Activated CD8-positive, alpha-beta T cell treated with anti-CD3 and anti-CD28 coated beads for 36 hours (primary cell): ENCODE data around the gene TNRC6C. TPM values are rescaled to one million over a fixed set of nuclear protein-coding genes. Genes with fewer than 3 reads are reported as not detected.

ENCODE experiments used
- ATAC-seq: fragments of 200-7000 bp; cut with Tn5 transposase; one replicate; pipeline ENCODE4 v1.10.0; 2021; ENCODE audit warnings: mild to moderate bottlenecking, moderate library complexity
- CTCF ChIA-PET: fragments of 350-600 bp; sonication (Branson Sonifier 250); formaldehyde crosslinking; loops from one replicate; lab custom pipeline; 2021; ENCODE audit warnings: antibody characterized with exemption; lab: Charles Lee
- POLR2A ChIA-PET: fragments of 350-600 bp; sonication (Branson Sonifier 250); formaldehyde crosslinking; loops from one replicate; lab custom pipeline; 2021; ENCODE audit warnings: antibody characterized with exemption; lab: Charles Lee
- DNase-seq: peaks from one replicate; pipeline ENCODE4 v3.0.0-alpha.2; 2020
- H3K27ac Mint-ChIP-seq: one replicate; pipeline ENCODE4 v1.8.0; 2021; ENCODE audit warnings: mild to moderate bottlenecking, mixed read lengths
- H3K27me3 Mint-ChIP-seq: one replicate; pipeline ENCODE4 v1.8.0; 2021; ENCODE audit warnings: mixed read lengths
- H3K36me3 Mint-ChIP-seq: one replicate; pipeline ENCODE4 v1.8.0; 2021; ENCODE audit warnings: low read depth, mixed read lengths
- H3K4me1 Mint-ChIP-seq: one replicate; pipeline ENCODE4 v1.8.0; 2021; ENCODE audit warnings: low read depth, mixed read lengths
- H3K4me3 Mint-ChIP-seq: one replicate; pipeline ENCODE4 v1.8.0; 2021; ENCODE audit warnings: mild to moderate bottlenecking, moderate library complexity, mixed read lengths
- H3K9me3 Mint-ChIP-seq: one replicate; pipeline ENCODE4 v1.8.0; 2021; ENCODE audit warnings: mixed read lengths
- CTCF ChIP-seq: fragments of 200-600 bp; IDR thresholded peaks from one replicate; pipeline ENCODE4 v1.8.0; 2022; ENCODE audit warnings: antibody characterized with exemption, mild to moderate bottlenecking
- intact Hi-C: fragments of 100-400 bp; cut with micrococcal nuclease; formaldehyde crosslinking; loops from one replicate; pipeline ENCODE4 v1.10.0; 2022
- total RNA-seq, 2 experiments: library from RNA; stranded (reverse); gene quantifications; one replicate each; pipeline ENCODE4 v1.2.3, GENCODE V29; 2021

TNRC6C gene
- total RNA-seq, 2 experiments from 2014 or later = 26.4 to 26.6 TPM

GRCh38 chr17:78129351-78130089 is 171.0 kb downstream of the TNRC6C start:
- peak overlapping the region; percentile 78 for H3K4me3 Mint-ChIP-seq
- H3K4me1 Mint-ChIP-seq = peaks cover 38% of the 10 kb centered on the region
- intact Hi-C loops = no loop called here
- peaks cover 48% of the 10 kb centered on the region for H3K36me3 Mint-ChIP-seq
- H3K27ac Mint-ChIP-seq = peak overlapping the region; percentile 97
- no peak for TF ChIP-seq CTCF
- POLR2A ChIA-PET = interaction anchor here (0.6 to 19.2 kb wide), 8 partner anchors 3 to 124 kb away, joined by 3 to 335 read pairs (median 4); partner anchors contain the start of genes C17orf99, TMC6 and TMC8
- DNase-seq (peak; percentile 79), ATAC-seq (no peak)
- CTCF ChIA-PET = interaction anchor here (1.3 to 3.6 kb wide), 3 partner anchors 17 to 122 kb away, joined by 5 to 20 read pairs (median 10); no protein-coding TSS in a partner anchor
- no peaks in the 10 kb centered on the region for H3K9me3 Mint-ChIP-seq
- H3K27me3 Mint-ChIP-seq = no peaks in the 10 kb centered on the region

- H3K4me1 Mint-ChIP-seq = peaks cover 42% of the 10 kb centered on the region
- no peaks in the 10 kb centered on the region for H3K27me3 Mint-ChIP-seq
- intact Hi-C loops = no loop called here
- DNase-seq (peak; percentile 45), ATAC-seq (no peak)
- H3K4me3 Mint-ChIP-seq = peak overlapping the region; percentile 78
- H3K27ac Mint-ChIP-seq = peak overlapping the region; percentile 97
- no peaks in the 10 kb centered on the region for H3K9me3 Mint-ChIP-seq
- ChIA-PET CTCF (interaction anchor here (1.3 to 3.6 kb wide), 3 partner anchors 17 to 121 kb away, joined by 5 to 20 read pairs (median 10); no protein-coding TSS in a partner anchor), POLR2A (interaction anchor here (1.0 to 19.2 kb wide), 9 partner anchors 3 to 254 kb away, joined by 3 to 335 read pairs (median 5); partner anchors contain the start of genes C17orf99, TMC6, TMC8 and TNRC6C)
- H3K36me3 Mint-ChIP-seq = peaks cover 50% of the 10 kb centered on the region
- no peak for TF ChIP-seq CTCF
These were observed 171.6 kb downstream of the TNRC6C start for GRCh38 chr17:78130090-78130436.

- Mint-ChIP-seq H3K36me3 (peaks cover 52% of the 10 kb centered on the region), H3K27ac (peak within 1 kb of the TSS; percentile 97), H3K4me1 (peaks cover 46% of the 10 kb centered on the region), H3K9me3 (no peaks in the 10 kb centered on the region), H3K4me3 (peak within 1 kb of the TSS; percentile 78), H3K27me3 (no peaks in the 10 kb centered on the region)
- DNase-seq (peak; percentile 92), ATAC-seq (peak; percentile 53)
- ChIA-PET POLR2A (interaction anchor here (1.0 to 19.2 kb wide), 9 partner anchors 4 to 253 kb away, joined by 3 to 335 read pairs (median 5); partner anchors contain the start of genes C17orf99, TMC6, TMC8 and TNRC6C), CTCF (interaction anchor here (1.3 to 3.6 kb wide), 3 partner anchors 18 to 121 kb away, joined by 5 to 20 read pairs (median 10); no protein-coding TSS in a partner anchor)
- intact Hi-C loops = no loop called here
- no peak for TF ChIP-seq CTCF
These were observed 172.1 kb downstream of the TNRC6C start, which contains the start of gene TMC8 for GRCh38 chr17:78130437-78131101. Gene TMC8, plus strand, starts transcription at chr17:78130771. Its CDS starts 818 bp downstream, at chr17:78131589.

GRCh38 chr17:78131172-78132083 is 172.9 kb downstream of the TNRC6C start:
- no peaks in the 10 kb centered on the region for H3K27me3 Mint-ChIP-seq
- H3K4me1 Mint-ChIP-seq = peaks cover 50% of the 10 kb centered on the region
- ATAC-seq (peak; percentile 6), DNase-seq (peak; percentile 79)
- H3K9me3 Mint-ChIP-seq = no peaks in the 10 kb centered on the region
- TF ChIP-seq CTCF = no peak
- peaks cover 56% of the 10 kb centered on the region for H3K36me3 Mint-ChIP-seq
- peak overlapping the region; percentile 78 for H3K4me3 Mint-ChIP-seq
- H3K27ac Mint-ChIP-seq = peak overlapping the region; percentile 97
- CTCF ChIA-PET = interaction anchor here (0.7 to 3.3 kb wide), 3 partner anchors 11 to 120 kb away, joined by 3 to 10 read pairs (median 5); no protein-coding TSS in a partner anchor
- POLR2A ChIA-PET = interaction anchor here (1.0 to 19.2 kb wide), 9 partner anchors 5 to 252 kb away, joined by 3 to 335 read pairs (median 4); partner anchors contain the start of genes C17orf99, TMC6 and TMC8
- intact Hi-C loops = no loop called here
